ENCODE measurements around the gene SCARF2.

Gene SCARF2

DNA sequence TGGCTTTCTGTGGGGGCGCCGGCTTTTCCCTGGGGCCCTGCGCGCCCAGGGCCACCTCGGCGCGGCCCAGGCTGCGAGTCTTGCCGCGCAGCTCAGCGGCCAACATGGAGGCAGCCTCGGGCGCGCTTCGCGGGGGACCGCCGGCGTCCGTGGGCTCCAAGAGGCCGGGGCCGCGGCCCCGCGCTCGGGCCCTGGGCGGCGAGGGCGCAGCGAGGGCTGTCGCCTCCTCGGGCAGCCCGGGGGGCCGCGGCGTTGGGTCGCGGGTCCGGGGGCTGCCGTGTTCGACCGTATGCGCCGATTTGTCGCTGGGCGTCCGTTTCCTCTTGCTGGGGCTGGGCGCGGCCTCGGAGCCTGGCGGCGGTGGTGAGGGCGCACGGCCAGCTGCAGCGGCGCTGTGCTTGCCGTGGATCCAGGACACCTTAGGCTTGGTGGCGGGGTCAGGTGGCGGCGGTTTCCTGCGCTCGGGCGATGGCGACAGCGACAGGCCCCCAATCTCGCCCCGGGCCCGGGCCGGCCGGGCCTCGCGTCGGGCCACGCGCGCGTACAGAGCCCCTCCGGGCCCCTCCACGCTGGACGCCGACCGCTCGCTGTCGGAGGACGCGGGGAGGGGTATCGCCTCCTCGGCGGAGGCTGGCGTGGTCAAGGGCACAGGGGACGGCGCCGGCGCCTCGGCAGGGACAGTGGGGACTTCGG, 11.9 kb downstream of the SCARF2 start:
- no peak for DNase-seq (ENCODE audit: low spot score)
- in situ Hi-C loops (cut with MboI; ENCODE audit: low pct_unique_long_range_greater_than_20kb, low sequenced_read_pairs, unreplicated experiment) = no loop called here
- TF ChIP-seq, protein P1, sequence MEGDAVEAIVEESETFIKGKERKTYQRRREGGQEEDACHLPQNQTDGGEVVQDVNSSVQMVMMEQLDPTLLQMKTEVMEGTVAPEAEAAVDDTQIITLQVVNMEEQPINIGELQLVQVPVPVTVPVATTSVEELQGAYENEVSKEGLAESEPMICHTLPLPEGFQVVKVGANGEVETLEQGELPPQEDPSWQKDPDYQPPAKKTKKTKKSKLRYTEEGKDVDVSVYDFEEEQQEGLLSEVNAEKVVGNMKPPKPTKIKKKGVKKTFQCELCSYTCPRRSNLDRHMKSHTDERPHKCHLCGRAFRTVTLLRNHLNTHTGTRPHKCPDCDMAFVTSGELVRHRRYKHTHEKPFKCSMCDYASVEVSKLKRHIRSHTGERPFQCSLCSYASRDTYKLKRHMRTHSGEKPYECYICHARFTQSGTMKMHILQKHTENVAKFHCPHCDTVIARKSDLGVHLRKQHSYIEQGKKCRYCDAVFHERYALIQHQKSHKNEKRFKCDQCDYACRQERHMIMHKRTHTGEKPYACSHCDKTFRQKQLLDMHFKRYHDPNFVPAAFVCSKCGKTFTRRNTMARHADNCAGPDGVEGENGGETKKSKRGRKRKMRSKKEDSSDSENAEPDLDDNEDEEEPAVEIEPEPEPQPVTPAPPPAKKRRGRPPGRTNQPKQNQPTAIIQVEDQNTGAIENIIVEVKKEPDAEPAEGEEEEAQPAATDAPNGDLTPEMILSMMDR (IDR thresholded peaks at IDR 0.05; ENCODE audit: extremely low read depth, insufficient read depth, missing control alignments) = no peak

DNA sequence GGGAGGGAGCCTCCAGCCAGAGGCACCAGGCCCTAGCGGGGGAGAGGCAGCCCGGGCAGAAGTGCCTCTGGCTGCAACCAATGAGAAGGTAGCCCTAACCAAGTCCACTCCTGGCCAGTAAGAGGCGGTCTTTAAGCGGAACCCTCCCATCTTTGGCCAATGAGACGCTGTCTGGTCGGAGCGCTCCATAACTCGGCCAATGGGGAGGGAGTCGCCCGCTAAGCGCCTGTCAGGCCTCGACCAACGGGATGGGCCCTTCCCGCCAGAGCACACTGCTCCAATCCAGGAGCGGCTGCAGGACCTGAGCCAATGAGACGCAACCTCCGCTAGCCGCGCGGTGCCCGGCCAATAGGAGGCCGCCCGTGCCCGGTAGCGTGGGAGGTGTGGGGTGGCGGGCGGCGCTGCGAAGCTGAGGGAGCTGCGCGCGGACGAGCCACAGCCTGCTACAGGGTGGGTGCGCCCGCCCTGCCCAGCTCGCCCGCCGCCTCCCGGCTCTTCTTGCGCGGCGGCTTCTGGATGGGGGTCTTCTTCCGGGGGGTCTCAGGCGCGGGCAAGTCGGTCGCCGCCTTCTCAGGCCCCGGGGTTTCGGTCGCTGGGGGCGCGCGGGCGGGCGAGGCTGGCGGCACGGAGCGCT, 12.6 kb downstream of the SCARF2 start:
- TF ChIP-seq, protein P1 (IDR thresholded peaks at IDR 0.05; ENCODE audit: extremely low read depth, insufficient read depth, missing control alignments) = no peak
- in situ Hi-C loops (cut with MboI; ENCODE audit: low pct_unique_long_range_greater_than_20kb, low sequenced_read_pairs, unreplicated experiment) = no loop called here
- DNase-seq (ENCODE audit: low spot score) = no peak

DNA sequence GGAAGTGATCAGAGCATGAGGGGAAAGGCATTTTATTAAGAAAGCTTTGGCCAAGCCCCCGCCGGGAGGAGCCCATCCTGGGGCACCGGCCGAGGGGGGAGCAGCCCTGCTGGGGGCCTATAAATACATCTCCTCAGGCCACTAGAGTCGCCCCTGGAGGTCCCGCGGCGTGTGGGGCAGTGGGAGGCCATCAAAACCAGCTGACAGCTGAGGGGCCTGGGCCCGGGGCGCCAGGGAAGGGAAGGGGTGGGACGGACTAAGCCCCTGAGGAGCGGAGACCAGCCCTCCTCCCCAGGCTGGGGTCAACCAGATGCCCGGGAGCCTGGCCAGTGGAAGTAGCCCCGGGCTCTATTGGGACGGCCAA, 13.1 kb downstream of the SCARF2 start:
- DNase-seq (ENCODE audit: low spot score) = no peak
- in situ Hi-C loops (cut with MboI; ENCODE audit: low pct_unique_long_range_greater_than_20kb, low sequenced_read_pairs, unreplicated experiment) = no loop called here
- TF ChIP-seq, protein P1 (IDR thresholded peaks at IDR 0.05; ENCODE audit: extremely low read depth, insufficient read depth, missing control alignments) = no peak

DNA sequence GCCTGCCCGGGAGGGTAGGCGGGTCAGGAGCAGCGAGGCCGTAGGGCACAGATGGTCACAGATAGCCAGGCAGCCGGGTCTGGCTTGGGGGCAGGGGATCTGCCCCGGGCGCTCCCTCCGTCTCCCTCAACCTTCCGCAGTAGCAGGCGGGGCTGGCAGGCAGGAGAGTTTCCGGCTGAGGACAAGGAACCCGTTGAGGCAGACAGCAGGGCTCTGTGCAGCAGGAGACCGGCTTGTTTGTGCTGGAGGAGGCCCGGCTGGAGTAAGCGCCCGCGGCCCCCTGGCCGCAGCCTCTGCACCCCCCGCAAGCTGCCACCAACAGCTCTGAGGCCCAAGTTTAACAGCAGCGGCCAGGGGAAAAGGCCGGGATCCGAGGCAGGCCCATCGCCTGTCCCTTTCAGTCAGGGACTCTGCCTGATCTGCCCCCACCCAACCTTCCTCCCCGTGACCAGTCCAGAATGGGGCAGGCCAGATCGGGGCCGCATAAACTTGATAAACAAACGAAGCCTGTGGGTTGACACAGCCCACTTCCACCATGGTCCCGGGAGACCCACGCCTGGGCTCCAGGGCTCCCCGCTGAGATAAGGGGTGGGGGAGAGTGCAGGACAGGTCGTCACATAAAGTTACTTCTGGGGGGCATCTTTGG, 13.6 kb downstream of the SCARF2 start:
- no peak for DNase-seq (ENCODE audit: low spot score)
- in situ Hi-C loops (cut with MboI; ENCODE audit: low pct_unique_long_range_greater_than_20kb, low sequenced_read_pairs, unreplicated experiment) = no loop called here
- TF ChIP-seq, protein P1 (IDR thresholded peaks at IDR 0.05; ENCODE audit: extremely low read depth, insufficient read depth, missing control alignments) = no peak

DNA sequence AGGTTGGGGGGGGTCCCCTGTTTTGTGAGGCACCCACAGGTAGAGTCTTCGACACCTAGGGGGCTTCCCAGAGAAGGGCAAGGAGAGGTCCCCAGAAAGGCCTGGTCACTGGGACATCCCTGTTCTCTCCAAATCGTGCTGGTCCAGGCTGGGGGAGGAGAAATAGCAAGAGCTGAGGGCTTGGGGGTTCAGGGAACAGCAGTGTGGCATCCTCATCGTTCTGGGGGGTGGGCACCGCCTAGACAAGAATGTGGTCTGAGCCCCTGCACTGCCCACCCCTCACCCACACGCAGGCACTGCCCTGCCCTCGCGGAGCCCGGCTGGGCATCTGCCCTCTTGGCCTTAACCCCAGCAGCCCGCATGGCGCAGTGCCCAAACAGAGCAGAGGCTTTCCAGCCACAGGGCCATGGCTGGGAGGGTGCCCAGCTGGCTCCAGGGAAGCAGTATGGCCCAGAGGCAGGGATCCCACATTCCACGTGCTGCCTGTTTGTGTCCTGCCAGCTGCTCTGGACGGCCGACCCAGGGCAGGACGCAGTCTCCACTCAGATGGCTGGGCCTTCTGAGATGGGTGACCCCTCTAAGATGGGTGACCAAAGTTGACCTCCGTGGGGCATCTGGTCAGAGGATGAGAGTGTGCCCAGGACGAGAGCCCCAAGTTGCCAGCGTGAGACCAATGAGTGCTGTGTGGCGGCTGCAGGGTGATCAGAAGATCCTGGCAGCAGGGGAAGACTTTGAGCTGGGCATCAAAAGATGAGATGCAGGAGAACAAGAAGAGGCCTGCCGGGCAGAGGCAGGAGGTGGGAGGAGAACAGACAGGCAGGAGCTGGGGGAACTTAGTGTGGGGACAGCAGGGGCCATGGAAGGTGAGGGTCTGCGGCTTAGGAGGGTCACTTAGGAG, 14.4 kb downstream of the SCARF2 start:
- TF ChIP-seq, protein P1 (IDR thresholded peaks at IDR 0.05; ENCODE audit: extremely low read depth, insufficient read depth, missing control alignments) = no peak
- DNase-seq (ENCODE audit: low spot score) = no peak
- in situ Hi-C loops (cut with MboI; ENCODE audit: low pct_unique_long_range_greater_than_20kb, low sequenced_read_pairs, unreplicated experiment) = no loop called here

Data from GM13977 (cell line).